GM19238 (cell line): ENCODE data around the gene TKTL1.
"Not testable (repeated sequence)": the region's sequence is repeated elsewhere in the genome, so short reads cannot be mapped to it uniquely, and the experiment has no call there.

ENCODE experiments used
- DNase-seq: peaks from one replicate; pipeline ENCODE4 v3.0.0; 2011; ENCODE audit warnings: low spot score; ENCODE audit not compliant: insufficient read length

Gene TKTL1, protein sequence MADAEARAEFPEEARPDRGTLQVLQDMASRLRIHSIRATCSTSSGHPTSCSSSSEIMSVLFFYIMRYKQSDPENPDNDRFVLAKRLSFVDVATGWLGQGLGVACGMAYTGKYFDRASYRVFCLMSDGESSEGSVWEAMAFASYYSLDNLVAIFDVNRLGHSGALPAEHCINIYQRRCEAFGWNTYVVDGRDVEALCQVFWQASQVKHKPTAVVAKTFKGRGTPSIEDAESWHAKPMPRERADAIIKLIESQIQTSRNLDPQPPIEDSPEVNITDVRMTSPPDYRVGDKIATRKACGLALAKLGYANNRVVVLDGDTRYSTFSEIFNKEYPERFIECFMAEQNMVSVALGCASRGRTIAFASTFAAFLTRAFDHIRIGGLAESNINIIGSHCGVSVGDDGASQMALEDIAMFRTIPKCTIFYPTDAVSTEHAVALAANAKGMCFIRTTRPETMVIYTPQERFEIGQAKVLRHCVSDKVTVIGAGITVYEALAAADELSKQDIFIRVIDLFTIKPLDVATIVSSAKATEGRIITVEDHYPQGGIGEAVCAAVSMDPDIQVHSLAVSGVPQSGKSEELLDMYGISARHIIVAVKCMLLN

DNA sequence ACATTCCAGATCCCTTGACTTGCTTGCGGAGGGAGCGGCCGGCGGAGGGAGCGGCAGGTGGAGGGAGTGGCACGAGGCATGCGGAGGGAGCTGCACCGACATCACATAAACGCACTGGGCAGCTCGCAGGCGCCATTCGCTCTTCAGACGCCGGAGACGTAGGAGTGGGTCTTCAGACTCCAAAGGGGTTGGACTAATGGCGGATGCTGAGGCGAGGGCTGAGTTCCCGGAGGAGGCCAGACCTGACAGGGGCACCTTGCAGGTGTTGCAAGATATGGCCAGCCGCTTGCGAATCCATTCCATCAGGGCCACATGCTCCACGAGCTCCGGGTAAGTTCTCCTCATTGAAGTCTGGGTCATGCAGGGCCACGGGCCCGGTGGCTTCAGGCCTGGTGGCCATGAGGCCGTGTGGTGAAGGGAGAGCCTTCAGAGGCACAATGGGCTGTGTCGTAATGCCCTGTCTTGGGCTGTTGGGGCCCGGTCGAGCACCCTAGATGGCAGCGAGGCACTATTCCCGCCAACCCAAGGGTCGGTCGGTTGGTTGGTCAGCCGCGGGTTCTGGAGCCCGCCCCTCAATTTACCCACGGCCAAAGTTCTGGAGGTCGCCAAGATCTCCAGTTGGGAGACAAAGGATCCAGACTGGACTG, at the start of gene TKTL1:
TSS of gene TKTL1 (plus strand) at position 132 of the 647 bp plus-strand sequence. CDS start at position 197, 65 bp downstream.
- no peak for DNase-seq

DNA sequence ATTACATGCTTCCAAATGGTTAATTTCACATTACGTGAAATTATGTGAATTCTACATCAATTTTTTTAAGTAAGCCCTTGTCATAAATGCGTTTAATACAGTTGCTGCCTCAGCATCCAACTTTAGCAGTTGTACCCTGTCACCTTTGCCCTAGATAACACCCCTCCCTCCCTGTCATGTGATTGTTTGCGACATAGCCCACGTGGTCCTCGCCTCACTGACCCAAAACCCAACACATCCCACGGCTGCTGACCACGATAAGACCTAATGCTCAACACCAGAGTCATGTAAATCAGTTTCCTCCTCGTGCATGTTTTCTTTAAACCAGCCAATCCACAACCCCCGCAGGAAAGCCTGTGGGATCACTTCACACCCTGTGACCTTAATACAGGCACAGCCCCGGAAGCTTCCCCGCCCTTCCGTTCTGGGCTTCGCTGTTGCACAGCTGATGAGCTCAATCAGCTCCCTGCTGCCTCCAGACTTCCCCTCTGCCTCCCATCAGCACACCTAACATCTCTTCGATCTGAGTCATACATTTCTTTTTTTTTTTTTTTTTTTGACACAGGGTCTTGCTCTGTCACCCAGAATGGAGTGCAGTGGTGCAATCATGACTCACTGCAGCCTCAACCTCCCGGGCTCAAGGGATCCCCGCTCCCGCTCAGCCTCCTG, 48.1 kb upstream of the TKTL1 start:
- DNase-seq, result not testable (repeated sequence)

DNA sequence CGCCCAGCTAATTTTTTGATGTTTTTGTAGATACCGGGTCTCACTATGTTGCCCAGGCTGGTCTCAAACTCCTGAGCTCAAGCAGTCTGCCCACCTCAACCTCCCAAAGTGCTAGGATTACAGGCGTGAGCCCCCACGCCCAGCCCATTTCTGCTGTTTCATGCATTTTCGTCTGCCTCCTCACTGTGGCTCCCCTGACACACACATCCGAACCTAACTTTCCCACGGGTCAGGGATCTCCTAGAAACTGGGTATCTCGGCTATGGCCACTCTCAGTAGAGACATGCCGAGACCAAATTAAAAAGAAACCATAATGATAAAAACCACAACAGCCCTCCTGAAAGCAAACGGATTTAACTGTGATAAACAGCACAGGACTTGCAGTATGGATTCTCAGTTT, 47.5 kb upstream of the TKTL1 start:
- not testable (repeated sequence) for DNase-seq

DNA sequence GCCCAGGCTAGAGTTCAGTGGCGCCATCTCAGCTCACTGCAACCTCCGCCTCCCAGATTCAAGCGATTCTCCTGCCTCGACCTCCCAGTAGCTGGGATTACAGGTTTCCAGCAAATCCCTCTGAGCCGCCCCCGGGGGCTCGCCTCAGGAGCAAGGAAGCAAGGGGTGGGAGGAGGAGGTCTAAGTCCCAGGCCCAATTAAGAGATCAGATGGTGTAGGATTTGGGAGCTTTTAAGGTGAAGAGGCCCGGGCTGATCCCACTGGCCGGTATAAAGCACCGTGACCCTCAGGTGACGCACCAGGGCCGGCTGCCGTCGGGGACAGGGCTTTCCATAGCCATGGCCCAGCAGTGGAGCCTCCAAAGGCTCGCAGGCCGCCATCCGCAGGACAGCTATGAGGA, 38.3 kb upstream of the TKTL1 start, which contains the start of gene OPN1MW3:
TSS of gene OPN1MW3 (plus strand) at position 301 of the 400 bp plus-strand sequence. CDS start at position 339, 38 bp downstream.
- not testable (repeated sequence) for DNase-seq

DNA sequence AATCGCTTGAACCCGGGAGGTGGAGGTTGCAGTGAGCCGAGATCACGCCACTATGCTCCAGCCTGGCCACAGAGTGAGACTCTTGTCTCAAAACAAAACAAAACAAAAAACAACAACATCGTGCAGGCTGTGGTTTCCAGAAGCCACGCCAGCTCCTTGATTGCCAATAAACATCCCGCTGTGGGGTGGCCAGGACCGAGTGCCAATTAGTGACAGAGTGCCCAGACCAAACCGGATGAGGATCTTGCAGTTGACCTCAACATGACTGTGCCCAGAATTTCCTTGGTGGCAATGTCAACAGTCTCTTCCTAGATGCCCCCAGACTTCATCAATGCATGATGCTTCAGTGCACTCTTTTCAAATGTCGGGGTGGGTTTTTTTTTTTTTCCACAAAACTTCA, 36.9 kb upstream of the TKTL1 start:
- not testable (repeated sequence) for DNase-seq

DNA sequence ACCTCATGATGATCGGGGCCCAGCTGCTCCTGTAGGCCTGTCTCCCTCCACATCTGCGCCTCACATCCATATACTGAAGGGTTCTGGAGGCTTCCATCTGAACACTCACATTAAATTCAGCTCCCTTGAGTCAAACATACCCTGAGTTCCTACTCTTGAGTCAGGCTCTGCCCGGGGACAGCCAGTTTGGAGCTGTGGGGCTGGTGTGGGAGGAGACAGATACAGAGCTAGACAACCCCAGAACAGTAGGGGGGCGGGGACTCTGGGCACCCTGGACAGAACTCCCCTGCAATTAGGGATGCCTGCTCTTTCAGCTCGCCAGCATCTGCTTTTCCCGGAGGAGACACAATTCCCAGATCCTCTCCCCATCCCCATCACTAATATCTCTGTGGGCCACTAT, 32.5 kb upstream of the TKTL1 start:
- not testable (repeated sequence) for DNase-seq

DNA sequence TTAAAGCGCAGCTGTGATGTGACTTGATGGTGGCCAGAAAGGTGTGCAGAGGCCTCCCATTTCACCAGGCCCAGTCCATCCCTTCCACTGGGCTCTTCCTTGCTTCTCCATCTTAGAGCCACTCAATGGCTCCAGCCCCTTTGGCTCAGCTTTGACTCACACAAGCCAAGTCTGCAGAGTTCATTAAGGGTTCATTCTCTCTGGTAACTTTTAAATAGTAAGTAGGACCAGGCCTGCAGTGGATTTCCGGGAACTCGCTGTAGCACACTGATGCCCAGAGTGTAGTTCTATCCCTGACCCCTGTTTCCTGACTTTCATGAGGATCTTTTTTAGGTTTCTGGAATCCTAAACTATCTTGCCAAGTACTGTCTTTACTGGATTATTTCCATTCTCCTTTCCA, 26.4 kb upstream of the TKTL1 start:
- DNase-seq, result not testable (repeated sequence)

DNA sequence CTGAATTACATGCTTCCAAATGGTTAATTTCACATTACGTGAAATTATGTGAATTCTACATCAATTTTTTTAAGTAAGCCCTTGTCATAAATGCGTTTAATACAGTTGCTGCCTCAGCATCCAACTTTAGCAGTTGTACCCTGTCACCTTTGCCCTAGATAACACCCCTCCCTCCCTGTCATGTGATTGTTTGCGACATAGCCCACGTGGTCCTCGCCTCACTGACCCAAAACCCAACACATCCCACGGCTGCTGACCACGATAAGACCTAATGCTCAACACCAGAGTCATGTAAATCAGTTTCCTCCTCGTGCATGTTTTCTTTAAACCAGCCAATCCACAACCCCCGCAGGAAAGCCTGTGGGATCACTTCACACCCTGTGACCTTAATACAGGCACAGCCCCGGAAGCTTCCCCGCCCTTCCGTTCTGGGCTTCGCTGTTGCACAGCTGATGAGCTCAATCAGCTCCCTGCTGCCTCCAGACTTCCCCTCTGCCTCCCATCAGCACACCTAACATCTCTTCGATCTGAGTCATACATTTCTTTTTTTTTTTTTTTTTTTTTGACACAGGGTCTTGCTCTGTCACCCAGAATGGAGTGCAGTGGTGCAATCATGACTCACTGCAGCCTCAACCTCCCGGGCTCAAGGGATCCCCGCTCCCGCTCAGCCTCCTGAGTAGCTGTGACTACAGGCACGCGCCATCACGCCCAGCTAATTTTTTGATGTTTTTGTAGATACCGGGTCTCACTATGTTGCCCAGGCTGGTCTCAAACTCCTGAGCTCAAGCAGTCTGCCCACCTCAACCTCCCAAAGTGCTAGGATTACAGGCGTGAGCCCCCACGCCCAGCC, 10.9 kb upstream of the TKTL1 start:
- DNase-seq, result not testable (repeated sequence)

DNA sequence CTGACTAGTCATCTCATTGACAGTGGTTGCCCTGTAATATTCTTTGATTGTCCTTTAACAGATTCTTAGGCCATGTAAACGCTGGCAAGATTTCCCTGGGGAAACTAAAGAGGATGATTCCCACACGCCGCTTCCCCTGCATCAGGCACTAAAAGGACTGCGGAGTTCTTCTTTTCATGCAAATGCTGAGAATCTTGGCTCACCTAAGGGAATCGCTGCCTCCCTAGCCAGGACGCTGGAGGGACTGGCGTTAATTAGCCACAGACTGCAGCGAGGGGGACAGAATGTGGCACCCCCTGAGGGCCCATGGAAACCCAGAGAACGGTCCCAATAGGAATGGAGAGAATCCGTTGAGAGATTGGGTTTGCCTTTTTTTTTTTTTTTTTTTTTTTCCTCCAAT, 9.2 kb upstream of the TKTL1 start:
- DNase-seq, result not testable (repeated sequence)

DNA sequence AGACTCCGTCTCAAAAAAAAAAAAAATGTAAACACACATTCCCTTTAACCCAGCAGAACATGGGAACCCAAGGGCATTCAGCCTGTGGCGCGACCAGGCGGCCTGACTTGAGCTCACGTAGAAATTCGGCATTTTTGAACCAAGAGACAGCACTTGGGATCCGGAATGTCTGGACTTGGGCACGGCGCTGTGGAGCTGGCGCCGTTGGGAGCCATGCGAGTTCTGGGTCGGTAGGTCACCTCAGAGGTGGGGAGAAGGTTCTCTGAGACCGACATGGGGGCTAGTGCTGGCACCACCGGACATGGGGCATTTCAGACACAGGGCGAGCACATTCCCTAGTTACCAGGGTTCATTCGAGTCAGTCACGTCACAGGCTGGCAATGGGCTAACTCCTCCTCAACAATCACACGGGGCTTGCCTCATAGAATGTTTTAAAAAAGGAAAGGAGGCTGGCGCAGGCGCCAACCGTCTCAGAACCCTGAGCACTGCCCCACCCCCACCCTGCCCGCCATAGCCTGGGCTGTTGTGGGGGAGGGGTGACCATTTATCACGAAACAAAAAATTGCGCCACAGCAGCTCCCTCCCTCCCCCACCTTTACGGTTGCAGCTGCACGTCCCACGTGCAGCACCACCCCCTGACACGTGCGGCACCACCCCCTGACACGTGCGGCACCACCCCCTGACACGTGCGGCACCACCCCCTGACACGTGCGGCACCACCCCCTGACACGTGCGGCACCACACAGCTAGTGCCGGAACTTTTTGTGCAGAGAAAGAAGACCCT, 612 bp upstream of the TKTL1 start, which contains the start of gene TEX28:
TSS of gene TEX28 (minus strand) at position 334 of the 784 bp plus-strand sequence. CDS start 3,007 bp downstream, outside the sequence.
- no peak for DNase-seq

DNA sequence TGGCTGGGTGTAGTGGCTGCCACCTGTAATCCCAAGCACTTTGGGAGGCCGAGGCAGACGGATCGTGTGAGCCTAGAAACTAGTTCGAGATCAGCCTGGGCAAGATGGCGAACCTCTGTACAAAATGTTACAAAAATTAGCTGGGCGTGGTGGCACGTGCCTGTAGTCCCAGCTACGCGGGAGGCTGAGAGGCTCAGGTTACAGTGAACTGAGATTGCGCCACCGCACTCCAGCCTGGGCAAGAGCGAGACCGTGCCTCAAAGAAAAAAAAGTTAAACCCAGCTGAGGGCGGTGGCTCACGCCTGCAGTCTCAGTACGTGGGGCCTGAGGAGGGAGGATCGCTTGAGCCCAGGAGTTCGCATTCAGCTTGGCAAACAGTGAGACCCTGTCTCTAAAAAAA, 1.1 kb downstream of the TKTL1 start:
- DNase-seq, result no peak

DNA sequence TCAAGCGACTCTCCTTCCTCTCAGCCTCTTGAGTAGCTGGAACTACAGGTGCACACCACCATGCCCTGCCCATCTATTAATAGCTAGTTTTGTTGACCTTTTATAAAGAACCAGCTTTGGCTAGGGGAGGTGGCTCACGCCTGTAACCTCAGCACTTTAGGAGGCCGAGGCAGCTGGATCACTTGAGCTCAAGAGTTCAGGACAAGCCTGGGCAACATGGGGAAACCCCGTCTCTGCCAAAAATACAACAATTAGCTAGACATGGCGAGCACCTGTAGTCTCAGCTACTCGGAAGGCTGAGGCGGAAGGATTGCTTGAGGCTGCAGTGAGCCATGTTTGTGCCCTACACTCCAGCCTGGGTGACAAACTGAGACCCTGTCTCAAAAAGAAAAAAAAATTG, 2.7 kb downstream of the TKTL1 start:
- DNase-seq, result no peak

DNA sequence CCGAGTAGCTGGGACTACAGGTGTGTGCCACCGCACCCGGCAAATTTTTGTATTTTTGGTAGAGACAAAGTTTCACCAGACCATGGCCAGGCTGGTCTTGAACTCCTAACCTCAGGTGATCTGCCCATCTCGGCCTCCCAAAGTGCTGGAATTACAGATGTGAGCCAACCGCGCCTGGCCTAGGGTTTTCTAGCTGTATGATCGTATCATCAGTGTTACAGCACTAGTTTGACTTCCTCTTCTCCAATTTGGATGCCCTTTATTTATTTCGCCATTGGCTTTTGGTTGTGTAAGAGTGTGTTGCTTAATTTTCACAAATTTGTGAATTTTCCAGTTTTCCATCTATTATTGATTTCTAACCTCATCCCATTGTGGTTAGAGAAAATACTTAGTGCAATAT, 5.2 kb downstream of the TKTL1 start:
- no peak for DNase-seq

DNA sequence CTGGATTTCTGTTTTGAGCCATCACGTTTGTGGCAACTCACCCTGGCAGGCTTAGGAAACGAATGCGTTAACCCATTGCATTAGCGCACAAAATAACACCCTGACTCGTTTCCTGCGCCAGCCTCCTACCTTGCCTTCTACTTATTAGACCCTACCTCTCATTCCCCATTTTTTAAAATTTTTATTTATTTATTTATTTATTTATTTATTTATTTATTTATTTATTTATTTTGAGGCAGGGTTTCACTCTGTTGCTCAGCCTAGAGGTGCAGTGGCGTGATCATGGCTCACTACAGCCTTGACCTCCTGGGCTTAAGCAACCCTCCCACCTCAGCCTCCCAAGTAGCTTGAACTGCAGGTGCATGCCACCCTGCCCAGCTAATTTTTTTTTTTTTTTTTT, 7.4 kb downstream of the TKTL1 start:
- DNase-seq, result not testable (repeated sequence)

DNA sequence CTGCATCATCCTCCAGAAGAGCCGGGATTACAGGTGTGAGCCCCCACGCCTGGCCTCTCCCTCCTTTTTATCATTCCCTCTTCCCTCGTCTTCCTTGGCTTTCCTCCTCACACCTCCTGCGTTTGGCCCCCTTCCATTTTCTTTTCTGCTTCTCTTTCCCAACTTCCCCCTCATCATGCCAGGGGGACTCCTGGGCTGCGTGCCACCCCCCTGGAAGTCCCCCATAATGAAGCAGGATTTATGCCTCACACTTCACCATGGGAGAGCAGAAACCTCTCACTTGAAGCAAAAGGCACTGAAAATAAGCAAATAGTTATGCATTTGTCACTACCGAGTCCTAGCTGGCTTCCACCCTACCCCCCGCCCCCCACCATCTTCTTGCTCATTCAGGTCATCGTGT, 7.9 kb downstream of the TKTL1 start:
- DNase-seq, result no peak

DNA sequence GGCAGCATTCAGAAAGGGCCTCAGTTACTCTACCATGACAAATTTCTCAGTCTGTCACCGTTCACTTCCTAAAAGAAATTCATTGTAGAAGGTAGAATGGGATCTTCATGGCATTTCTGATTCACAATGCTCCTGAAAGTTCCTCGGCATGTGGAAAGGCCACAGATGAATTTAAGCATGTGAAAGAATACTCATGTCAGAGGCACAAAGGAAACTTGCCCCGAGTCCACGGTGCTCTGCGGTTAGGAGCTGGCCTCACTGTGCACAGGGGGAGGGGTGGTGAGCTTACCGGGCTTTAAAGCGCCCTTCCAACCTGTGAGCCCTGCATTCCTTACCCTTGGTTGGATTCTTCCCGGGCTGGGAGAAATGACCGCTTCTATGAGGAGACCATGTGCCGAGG, 9.3 kb downstream of the TKTL1 start:
- no peak for DNase-seq

DNA sequence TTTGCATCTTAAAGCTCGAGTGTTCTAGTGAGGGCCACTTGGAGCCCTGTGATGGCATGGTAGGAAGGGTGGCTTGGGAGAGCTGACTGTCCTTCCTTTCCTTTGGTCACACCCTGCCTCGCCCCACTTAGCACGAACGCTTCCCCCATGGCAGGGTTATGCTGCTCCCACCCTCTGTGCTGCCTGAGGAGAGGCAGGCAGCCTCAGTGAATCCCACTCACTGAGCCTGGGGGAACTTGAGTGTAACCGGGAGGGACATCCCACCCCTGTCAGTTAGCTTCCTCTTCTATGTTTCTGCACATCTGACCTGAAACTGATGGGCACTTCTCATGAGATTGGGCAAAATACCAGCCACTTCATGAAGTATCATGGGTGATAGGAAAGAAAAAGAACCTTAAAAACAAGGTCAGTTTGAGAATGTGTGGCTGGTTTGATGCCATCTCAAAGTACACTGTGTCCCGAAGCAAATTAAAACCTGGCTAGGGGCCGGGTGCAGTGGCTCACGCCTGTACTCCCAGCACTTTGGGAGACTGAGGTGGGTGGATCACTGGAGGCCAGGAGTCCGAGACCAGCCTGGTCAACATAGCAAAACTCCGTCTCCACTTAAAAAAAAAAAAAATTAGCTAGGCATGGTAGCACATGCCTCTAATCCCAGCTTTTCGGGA, 10.1 kb downstream of the TKTL1 start:
- DNase-seq, result no peak

DNA sequence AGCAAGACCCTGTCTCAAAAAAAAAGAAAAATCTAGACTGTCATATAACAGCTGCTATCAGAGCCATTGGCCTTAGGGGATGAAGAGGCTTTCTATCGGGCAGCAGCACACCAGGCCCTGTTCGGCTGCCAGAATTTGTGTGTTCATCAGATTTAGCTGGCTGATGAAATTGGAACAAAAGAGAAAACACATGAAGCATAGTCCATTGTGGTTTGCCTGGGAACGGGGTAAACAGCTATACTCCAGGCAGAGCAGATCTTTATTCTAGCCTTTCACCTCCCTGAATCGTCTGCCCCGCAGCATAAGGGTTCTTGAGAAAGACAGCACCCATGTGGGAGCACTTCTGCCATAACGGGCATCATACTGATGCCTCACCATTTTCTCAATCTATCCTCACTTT, 11.6 kb downstream of the TKTL1 start:
- no peak for DNase-seq
